Measurements from ENCODE around the gene BOD1L1.

BOD1L1 gene

GRCh38 chr4:13553081-13553480, 74.4 kb downstream of the BOD1L1 start:
- no peak for DNase-seq

- peak; percentile 87 for DNase-seq
Measured at GRCh38 chr4:13548984-13549546, 78.5 kb downstream of the BOD1L1 start.

GRCh38 chr4:13548059-13548983, 79.2 kb downstream of the BOD1L1 start:
- no peak for DNase-seq

GRCh38 chr4:13547485-13548041, 80.0 kb downstream of the BOD1L1 start:
- no peak for DNase-seq

- DNase-seq, result no peak
Measured at GRCh38 chr4:13546941-13547484, 80.5 kb downstream of the BOD1L1 start.

GRCh38 chr4:13546142-13546940, 81.2 kb downstream of the BOD1L1 start:
- no peak for DNase-seq

- DNase-seq, result no peak
Measured at GRCh38 chr4:13545394-13545808, 82.1 kb downstream of the BOD1L1 start.

GRCh38 chr4:13544606-13545393, 82.7 kb downstream of the BOD1L1 start:
- no peak for DNase-seq

- DNase-seq, result no peak
Measured at GRCh38 chr4:13543839-13544605, 83.5 kb downstream of the BOD1L1 start, which contains the start of gene NKX3-2. Gene NKX3-2, minus strand, starts transcription at chr4:13544508. Its CDS starts 94 bp downstream, at chr4:13544414.

- no peak for DNase-seq
Measured at GRCh38 chr4:13543032-13543838, 84.3 kb downstream of the BOD1L1 start.

GRCh38 chr4:13542577-13543031, 84.9 kb downstream of the BOD1L1 start:
- DNase-seq, result no peak

- DNase-seq, result no peak
Measured at GRCh38 chr4:13541720-13542576, 85.6 kb downstream of the BOD1L1 start.

GRCh38 chr4:13541176-13541604, 86.3 kb downstream of the BOD1L1 start:
- no peak for DNase-seq

- no peak for DNase-seq
Measured at GRCh38 chr4:13540446-13541175, 86.9 kb downstream of the BOD1L1 start.

- DNase-seq, result no peak
Measured at GRCh38 chr4:13539619-13540445, 87.7 kb downstream of the BOD1L1 start.

GRCh38 chr4:13539047-13539618, 88.4 kb downstream of the BOD1L1 start:
- no peak for DNase-seq

- no peak for DNase-seq
Measured at GRCh38 chr4:13538427-13538973, 89.0 kb downstream of the BOD1L1 start.
